SU-DHL-6 (cell line): Measurements from ENCODE around the gene PNPLA2.

ENCODE experiments used
- CTCF ChIP-seq: fragments of 200-600 bp; sonication (generic); IDR thresholded peaks from one replicate; pipeline ENCODE4 v1.5.1; 2017; ENCODE audit warnings: antibody characterized with exemption, mild to moderate bottlenecking, low read length, moderate library complexity; ENCODE audit not compliant: insufficient read depth, poor library complexity, severe bottlenecking
- EZH2phosphoT487 ChIP-seq: fragments of 200-600 bp; sonication (generic), shearing (Covaris generic); conservative IDR thresholded peaks from 2 replicates; pipeline ENCODE4 v1.6.1; 2018; ENCODE audit warnings: mild to moderate bottlenecking, antibody characterized with exemption, low read length, moderate library complexity, mixed read lengths

GRCh38 chr11:847876-848275 is 29.2 kb downstream of the PNPLA2 start:
- TF ChIP-seq EZH2phosphoT487: no peak
- no peak for TF ChIP-seq CTCF
